Suppressor macrophage treated with lipopolysaccharide for 1 hour (primary cell): ENCODE measurements around the gene PKNOX2.

Experiments used
- DNase-seq, 3 donors: peaks; one replicate each; pipeline ENCODE4 v3.0.0-alpha.2; 2020 to 2022

Gene PKNOX2

DNA sequence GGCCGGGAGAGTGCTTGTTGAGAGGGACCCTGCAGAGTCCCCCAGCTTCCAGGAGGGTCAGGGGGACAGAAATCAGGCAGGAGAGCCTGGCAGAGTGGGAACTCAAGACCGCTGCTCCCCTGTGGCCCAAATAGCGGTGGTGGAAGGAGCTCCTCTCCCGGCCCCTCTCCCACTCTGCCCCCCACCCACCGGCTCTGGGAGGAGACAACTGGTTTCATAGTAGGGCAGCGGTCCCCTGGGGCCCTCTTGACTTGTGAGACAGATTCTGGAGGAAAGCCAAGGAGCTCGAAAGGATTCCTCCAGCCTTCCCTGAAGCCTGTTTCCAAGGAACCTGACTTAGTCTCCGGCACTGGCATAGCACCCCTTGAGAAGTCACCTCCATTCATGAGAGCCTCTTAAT lies 10.1 kb downstream of the PKNOX2 start:
- no peak for DNase-seq

DNA sequence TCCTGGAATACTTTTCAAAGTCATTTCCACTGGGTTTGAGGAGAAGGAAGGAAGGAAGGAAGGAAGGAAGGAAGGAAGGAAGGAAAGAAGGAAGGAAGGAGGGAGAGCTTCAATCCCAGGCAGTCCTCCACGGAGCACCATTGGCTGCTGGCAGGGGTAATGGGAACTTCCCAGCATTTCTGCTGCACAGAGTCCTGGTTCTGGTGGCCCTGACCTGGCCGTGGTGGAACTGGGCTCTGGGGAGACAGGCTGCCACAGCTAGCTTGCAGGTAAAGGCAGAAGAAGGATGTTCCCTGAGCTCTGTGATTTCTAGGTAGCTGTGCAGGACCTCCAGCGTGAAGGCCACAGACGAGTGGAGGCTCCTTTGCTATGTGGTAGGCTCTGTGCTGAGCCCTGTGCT lies 10.6 kb downstream of the PKNOX2 start:
- no peak for DNase-seq

DNA sequence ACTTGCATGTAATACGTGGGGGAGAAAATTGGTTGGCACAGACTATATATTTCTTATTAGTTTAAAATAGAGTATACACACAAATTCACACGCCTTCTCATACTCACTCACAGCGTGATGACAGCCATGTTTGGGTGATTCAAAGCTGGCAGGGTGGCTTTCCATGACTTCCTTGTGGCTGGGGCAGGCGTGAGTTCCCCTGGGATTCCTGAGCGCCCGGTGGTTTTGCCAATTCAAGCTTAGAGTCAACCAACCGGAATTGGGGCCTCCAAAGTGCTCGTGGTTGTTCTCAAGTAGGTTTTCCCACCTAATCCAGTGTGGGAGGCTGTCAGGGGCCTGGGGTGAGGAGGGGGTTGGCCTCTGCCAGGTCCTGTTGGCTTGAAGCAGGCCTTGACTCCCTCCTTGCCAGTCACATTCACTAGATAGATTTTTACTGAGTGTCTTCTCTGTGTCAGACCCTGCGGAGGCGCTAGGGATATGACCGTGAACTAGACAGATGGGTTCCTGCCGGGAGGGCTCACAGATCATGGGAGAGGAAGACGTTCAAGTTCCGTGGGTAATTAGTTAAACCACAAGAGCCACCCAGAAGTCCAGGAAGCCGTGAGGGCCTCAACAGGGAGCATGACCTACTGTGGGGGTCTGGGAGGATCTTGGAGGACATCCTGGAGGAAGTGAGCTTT lies 11.5 kb downstream of the PKNOX2 start:
- no peak for DNase-seq

GRCh38 chr11:125176866-125177265 lies 12.3 kb downstream of the PKNOX2 start:
- no peak for DNase-seq

GRCh38 chr11:125177543-125177942 lies 13.0 kb downstream of the PKNOX2 start:
- no peak for DNase-seq

GRCh38 chr11:125179346-125179745 lies 14.8 kb downstream of the PKNOX2 start:
- DNase-seq: no peak

DNA sequence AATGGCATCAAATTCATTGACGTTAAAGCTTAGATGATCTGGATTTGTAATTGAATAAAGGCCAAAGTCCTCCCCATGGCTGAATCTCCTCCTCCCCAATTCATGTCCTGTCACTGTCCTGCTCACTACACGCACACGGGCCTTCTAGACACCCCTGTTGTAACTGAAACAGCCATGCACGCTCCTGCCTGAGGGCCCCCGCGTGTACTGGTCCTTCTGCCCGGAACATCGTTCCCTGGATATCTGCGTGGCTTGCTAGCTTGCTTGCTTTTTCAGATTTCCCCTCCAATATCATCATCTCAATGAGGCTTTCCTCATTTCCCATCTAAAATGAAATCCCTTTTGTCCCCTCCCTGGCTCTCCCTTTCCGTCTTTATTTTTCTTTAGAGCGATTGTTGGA lies 15.3 kb downstream of the PKNOX2 start:
- DNase-seq: no peak

- no peak for DNase-seq
Measured at GRCh38 chr11:125180413-125181305, 16.1 kb downstream of the PKNOX2 start.

DNA sequence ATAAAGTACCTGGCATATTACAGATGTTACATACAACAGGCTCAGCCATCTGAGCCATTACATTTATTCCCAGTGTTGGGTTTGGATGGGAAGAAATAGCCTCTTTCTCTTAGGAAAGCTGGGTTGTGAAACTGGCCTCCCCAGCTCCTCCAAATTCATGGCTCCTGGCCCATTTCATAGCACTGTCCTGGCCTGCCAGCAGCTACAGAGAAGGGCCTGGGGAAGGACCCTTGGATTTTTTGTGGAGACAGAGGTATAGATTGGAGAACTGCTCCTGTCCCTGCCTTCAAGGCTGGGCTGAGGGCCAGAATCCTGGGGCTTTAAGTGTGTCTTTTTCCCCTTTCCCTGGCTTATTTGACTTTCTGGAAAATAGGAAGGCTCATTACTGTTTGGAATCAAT lies 18.0 kb downstream of the PKNOX2 start:
- DNase-seq: no peak

DNA sequence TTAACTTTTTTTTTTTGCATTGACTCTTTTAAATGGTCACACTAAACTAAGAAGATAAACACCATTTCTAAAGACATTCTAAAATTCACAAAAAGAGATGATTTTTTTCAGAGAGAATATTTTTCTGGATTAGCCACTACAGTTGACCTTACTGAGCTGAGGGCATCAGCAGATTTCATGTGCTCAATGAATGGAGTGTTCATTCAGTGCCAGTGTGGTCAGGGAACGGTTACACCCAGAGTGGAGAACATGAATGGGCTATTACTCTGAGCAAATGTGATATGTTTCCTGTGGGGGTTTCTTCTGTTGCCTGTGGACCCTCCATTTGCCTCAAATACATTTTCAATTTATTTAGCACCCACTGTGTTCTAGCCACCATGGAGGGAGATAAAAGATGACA lies 19.1 kb downstream of the PKNOX2 start:
- no peak for DNase-seq

DNA sequence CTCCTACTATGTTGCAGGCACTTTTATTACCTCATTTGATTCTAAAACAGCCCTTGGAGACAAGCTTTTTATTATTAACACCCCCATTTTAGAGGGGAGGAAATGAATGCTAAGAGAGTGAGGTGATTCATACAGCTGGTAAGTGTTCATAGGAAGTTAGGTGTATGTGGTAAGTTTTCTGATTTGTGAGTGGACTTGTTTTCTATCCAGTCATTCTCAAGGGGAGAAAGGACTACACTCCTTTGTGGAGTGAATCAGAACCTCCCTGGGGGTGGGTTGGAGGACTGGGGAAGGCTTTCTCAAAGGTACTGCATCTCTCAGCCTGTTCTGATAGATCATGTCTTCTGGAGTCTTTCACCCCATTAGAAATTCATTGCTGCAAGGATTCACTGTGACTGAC lies 23.5 kb downstream of the PKNOX2 start:
- no peak for DNase-seq

- DNase-seq: no peak
Measured at GRCh38 chr11:125190566-125190965, 26.0 kb downstream of the PKNOX2 start.

DNA sequence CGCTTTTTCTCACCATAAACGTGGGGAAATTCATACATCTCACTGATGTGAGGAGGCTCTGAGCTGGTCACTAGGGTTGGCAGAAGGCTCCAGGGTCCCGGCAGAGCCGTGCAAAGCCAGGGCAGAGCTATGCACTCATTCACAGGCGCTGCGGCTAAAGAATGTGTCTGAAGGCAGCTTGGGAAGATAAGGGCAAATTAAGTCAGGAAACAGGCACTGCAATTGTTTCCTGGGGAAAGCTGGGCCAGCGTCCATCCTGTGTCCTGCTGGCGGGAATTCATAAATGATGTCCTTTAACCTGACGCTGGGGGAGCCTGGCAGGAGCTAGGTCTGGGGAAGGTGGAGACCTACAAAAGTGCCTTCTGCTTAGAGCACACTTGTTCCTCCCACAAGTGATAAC lies 27.6 kb downstream of the PKNOX2 start:
- DNase-seq: no peak

GRCh38 chr11:125192717-125193415 lies 28.3 kb downstream of the PKNOX2 start:
- DNase-seq: no peak

- DNase-seq: no peak
Measured at GRCh38 chr11:125193416-125193726, 28.8 kb downstream of the PKNOX2 start.

DNA sequence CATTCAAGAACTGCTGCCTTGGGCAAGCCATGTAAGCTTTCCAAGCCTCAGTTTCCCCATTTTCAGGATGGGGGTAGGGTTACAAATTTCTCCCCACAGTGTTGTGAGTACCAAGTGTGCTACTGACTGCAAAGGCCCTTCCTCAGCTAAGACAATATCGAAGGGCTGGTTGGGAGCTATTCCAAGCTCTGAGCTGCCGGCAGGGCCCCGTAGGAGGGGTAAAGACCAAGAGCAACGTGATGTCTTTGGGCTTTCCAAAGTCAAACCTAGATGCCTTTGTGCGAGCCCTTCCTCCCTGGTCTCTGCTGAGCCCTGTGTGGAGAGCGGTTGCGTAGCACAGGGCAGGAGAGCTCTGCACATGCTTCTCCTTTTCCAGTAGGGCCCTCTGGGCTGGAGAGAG lies 29.3 kb downstream of the PKNOX2 start:
- no peak for DNase-seq

DNA sequence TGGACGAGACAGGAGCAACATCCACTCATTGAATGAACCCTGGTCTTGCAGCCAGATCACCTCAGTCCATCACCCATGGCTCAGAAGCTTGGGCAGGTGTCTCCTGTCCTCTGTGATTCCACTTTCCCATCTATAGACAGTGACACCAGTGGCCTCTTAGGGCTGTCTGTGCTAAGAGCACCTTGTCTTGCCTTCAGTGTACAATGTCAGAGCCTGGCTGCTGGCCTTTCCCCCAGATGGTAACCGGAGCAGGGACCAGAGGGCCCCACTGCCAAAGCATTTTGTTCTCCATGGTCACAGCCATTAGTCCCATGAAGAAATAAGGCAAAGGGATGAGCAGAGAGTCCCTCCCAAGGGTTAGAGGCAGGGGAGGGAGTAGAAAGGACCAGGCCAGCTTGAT lies 35.4 kb downstream of the PKNOX2 start:
- DNase-seq: no peak

DNA sequence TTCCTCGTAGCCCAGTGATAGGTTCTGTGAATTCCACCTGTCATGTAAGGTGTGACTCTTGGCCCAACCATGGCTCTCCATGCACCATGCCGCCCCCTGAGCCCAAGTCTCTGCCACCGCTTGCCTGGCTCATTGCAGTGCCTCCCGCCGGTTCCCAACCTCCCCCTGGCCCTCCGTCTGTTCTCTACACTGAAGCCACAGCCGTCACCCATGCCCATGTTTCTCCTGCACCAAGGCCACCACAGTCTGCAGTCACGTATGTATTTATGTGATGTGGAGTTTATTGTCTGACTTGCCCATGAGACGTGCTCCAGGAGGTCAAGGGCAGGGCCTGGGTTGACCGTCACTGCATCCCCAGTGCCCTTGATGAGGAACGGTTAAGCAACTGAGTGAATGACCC lies 35.9 kb downstream of the PKNOX2 start:
- DNase-seq: no peak

- DNase-seq: no peak
Measured at GRCh38 chr11:125201525-125202141, 37.1 kb downstream of the PKNOX2 start.

GRCh38 chr11:125202362-125202880 lies 37.9 kb downstream of the PKNOX2 start:
- DNase-seq: no peak

DNA sequence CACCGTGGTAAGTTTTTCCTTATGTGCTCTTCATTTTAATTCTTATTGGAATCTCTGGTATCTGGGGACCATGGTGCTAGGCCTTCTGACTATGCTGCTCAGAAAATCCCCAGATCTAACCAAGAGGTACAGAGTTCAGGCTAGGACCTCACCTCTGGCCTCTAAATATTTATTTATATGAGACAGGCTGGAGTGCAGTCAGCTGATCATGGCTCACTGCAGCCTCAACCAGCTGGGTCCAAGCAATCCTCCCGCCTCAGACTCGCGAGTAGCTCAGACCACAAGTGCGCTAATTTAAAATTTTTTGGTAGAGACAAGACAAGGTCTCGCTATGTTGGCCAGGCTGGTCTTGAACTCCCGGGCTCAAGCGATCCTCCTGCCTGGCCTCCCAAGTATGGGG lies 38.4 kb downstream of the PKNOX2 start:
- DNase-seq: no peak

- DNase-seq: peak in 1 of 3 donors; percentile 5
Measured at GRCh38 chr11:125207866-125208425, 43.4 kb downstream of the PKNOX2 start.

GRCh38 chr11:125210066-125210465 lies 45.5 kb downstream of the PKNOX2 start:
- no peak for DNase-seq
